ENCODE results near the gene VDAC1.
"Not testable (repeated sequence)": the region's sequence is repeated elsewhere in the genome, so short reads cannot be mapped to it uniquely, and the experiment has no call there.

VDAC1 gene

DNA sequence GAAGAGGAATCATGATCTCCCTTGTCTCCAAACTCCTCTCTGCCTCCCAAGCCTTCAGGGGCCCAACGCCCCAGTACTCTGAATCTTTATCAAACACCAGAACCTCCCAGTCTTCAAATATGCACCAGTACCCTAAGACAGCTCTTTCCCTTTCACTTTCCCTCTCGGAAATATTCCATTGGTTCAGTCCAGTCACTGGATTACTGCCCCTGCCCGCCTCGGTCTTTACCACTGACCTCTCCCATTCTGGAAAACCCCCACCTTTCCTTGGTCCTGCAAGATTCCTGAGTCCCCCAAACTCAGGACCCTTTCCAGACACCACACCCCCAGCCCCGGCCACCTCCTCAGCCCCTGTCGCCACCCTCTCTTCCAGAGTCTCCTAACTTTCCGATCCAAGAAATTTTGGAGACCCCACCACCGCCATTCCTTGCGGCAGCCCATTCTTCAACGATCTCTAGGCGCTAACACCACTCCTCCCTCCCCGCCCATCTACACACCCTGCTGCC lies 37.0 kb downstream of the VDAC1 start:
- DNase-seq (ENCODE audit: low read depth): no peak

DNA sequence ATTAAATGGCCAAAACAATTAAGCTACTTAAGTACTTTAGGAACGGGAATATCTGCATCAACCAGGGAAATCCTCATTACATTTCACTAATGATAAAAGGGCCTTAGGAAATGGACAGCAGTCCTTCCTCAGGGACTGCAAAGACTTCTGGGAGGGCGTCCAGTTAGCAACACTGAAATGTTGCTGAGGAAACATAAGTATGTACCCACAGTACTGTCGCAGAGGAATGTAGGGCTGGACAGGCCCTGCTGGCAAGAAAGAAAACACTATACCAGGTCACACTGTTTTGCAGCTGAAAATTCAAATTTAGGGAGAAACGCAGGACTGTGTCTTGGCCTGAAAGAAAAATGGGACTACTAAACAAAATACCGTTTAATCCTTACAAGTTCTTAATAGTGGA lies 37.7 kb downstream of the VDAC1 start:
- DNase-seq (ENCODE audit: low read depth): no peak

DNA sequence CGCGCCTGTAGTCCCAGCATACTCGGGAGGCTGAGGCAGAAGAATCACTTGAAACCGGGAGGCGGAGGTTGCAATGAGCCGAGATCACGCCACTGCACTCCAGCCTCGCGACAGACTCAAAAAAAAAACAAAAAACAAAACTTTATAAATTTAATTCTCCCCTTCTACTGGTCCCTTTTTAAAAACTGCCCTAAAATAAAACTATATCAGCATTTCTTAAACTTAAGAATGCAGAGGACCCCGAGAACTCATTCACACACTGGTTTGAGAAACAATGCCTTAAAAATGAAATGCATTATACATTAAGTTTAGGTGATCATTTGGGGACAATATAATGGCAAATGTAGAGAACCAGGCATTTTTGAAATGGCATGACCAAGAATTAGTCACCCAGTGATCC lies 38.7 kb downstream of the VDAC1 start:
- no peak for DNase-seq (ENCODE audit: low read depth)

DNA sequence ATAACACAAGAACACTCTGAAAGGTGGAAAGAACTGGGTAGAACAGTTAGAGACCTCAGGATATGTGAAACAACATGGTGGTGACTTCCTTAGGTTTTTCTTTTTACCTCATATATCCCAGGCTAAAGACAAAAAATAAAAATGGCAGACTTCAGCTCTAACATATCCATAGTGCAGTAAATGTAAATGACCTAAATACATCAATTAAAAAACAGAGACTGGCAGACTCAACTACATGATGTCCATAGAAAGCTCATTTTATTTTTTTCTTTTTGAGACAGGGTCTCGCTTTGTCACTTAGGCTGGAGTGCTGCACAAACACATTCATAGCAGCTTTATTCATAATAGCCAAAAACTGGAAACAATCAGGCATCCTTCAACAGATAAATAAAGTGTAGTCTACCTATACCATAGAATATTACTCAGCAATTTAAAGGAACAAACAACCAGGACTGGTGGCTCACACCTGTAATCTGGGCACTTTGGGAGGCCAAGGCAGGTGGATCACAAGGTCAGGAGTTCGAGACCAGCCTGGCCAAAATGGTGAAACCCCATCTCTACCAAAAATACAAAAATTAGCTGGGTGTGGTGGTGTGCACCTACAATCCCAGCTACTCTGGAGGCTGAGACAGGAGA lies 41.2 kb downstream of the VDAC1 start:
- DNase-seq (ENCODE audit: low read depth): no peak

DNA sequence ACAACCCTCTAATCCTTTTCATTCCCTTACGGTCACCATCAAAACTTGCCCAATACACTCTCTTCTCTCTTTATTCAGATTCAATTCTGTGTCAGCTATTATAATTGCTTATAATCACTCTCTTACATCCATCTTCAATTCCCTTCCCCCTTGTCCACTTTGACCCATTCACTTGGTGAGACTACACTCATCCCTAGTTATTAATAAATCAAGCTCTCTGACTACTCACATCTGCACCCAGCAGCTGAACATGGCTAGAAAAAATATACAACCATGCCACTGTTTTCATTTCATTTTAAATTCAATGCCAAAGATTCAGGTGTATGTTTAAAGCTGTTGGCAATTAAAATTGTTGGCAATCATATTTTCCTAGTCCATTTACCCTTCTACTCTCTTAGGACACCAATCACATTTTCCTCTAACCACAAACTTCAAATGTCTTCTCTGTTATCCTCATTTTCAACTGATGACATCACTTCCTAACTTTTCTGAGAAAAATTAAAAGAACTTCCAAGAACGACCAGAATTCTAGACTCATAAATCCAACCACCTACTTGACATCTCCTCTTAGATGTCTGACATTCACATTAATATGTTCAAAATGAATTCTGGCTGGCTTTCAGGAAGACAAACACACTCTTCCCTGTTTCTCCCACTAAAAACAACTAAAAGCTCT lies 41.8 kb downstream of the VDAC1 start:
- DNase-seq (ENCODE audit: low read depth): no peak

DNA sequence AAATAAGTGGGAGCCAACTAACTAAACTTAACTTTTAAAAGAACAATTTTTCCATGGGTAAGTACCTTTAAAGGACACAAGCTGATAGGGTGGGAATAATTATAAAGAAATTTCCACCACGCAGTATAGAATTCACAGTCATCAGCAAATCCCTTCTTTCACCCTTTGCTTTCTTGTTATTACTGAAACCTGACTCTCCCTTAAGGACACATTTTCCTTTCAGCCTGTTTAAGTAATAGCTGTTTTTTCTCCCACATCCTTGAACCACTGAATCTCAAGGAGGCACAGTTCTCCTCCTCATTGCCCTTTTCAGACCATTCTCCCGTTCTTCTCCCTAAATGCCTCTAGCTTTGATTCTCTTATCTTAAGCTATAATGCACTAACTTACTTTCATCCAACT lies 42.6 kb downstream of the VDAC1 start:
- no peak for DNase-seq (ENCODE audit: low read depth)

DNA sequence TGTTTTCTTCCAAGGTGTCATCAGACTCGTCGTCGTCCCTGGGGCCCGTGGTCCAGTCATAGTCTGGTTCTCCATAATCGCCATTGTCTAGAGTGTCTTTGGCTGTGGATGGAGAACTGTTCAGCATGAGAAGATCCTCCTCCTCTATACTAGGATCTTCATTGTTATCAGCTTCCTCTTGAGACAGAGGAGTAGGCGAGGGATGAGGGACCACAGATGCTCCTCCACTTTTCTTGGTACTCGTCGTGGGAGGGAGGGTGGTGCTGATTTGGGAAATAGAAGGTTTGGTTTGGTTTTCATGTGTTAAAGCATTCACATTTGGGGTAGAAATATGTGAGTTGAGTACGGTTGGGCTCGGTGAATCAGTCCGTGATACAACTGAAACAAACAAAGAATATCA lies 45.1 kb downstream of the VDAC1 start:
- DNase-seq (ENCODE audit: low read depth): no peak

DNA sequence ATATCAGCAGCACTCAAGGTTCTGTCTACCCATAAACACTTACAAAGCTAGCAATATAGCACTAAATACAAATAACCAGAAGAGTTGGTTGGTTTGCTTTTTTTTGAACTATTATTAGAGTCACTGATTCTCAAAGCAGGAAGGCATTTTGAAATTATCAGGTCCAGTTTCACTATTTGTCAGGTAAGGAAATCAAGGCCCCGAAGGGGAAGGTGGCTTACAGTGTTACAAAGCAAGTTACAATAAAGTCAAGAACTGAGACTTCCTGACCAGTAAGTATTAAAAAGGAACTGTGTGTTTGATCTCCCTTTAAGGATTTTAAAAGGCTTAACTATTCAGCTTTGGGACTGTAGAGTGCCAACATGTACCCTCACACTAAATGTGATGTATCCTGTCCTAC lies 47.2 kb downstream of the VDAC1 start:
- no peak for DNase-seq (ENCODE audit: low read depth)

DNA sequence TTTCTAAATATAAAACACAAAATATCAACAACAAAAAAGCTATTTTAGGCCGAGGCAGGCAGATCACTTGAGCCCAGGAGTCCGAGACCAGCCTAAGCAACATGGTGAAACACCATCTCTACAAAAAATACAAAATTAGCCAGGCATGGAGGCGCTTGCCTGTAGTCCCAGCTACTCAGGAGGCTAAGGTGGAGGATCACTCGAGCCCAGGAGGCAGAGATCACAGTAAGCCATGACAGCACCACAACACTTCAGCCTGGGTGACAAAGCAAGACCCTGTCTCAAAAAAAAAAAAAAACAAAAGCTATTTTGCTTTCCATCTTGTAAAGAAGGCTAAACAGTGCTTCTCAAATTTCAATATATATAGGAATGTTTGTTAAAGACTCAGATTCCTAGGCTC lies 47.7 kb downstream of the VDAC1 start:
- no peak for DNase-seq (ENCODE audit: low read depth)

DNA sequence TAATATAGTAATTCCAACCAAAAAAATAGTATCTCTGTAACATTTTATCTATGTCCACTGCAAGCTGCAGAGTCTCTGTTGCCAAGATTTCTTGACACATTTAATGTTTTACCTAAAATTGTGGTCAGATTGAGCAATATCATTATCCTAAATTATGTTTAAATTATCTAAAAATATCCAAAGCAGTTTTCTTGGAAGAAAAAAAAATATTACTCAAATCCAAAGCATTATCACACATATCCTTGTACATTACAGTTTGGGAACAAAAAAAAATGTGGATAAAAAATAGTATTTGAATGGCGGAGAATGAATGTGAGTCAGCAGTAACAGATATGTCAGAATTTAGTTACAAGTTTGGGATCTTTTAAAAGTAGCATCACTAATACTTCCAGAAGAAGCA lies 48.6 kb downstream of the VDAC1 start:
- not testable (repeated sequence) for DNase-seq (ENCODE audit: low read depth)

DNA sequence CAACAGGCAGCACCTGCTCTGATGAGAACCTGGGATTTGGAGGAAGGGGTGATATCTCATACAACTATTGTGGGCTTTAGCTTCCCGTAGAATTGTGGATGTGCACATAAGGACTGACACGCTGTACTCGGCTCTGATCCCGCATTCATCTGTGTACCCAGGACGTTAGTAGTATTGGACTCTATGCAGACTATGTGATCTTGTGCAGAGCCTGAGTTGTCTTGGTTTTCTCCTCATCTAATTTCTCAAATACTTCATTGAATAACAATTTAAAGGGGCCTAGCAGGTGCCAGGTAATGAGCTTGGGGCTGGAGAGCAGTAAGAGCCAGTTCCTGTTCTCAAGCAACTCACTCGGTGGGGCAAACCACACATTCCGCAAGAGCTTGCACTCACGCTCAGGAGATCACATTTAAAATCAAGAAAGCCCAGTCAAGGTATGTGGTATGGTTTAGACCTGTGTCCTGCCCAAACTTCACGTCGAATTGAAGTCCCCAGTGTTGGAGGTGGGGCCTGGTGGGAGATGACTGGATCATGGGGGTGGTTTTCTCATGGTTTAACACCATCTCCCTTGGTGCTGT lies 51.1 kb downstream of the VDAC1 start:
- no peak for DNase-seq (ENCODE audit: low read depth)

DNA sequence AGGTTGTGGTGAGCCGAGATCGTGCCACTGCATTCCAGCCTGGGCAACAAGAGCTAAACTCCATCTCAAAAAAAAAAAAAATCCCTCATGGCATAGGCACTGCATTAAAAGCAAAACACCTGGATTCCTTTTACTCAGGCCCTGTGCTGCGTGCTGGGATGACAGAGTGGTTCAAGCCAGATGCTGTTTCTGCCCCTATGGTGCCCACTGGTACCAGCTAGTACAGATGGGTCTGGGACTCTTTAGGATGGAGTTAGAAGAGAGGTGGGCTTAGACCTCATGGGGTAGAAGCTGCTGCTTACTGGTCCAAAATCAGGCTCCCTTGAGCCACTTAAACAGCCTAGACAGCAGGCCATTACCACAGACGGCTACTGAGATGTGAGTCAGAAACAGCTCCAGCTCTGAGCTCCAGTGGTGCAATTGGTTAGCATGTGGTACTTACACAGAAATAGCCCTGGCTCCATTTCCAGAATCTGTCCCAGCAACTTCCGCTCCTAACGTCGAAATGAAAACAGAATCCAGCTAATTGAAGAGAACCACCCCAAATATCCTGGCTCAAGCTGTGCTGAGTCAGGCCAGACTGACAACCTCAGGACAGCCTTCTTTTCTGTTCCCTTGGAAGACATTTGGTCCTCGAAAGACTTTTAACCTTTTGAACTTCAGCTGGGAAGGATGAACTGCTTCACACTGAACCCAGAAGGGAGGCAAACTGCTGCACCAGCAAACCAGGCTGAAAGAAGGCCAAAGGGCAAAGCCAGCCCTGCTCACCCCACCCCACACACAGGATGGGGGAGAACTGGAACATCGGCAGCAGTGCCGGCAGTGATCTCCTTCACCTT lies 51.8 kb downstream of the VDAC1 start:
- DNase-seq (ENCODE audit: low read depth): no peak

DNA sequence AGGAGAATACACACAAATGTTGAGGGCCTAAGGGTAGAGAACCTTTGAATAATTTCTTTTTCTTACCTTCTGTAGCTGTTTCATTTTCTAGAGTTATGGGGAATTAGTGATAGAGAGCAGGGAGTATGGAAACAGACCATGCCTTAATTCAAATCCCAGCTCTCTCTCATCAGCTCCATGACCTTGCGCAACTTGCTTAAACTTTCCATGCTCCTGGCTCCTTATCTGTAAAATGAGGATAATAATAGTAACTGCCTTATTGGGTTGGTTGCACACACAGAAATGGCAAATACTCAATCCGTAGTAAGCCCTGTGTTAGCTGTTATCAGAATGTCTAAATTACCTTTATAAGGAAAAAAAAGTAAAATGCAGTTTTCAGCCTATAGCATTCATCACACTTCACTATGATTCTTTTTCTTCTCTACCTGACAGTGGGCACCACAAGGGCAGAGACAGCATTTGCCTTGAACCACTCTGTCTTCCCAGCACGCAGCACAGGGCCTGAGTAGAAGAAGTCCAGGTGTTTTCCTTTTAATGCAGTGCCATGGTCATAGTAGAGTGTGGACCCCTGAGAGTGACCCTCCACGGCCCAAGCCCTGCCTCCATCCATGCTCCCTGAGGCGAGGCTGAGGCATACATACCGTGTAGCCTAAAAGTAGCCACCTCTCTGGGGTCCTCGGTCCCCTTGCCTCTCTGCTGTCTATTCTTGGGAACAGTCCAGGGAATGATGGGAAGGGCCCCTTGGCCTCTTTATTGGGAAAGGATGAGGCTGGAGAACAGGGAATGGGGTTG lies 53.8 kb downstream of the VDAC1 start:
- no peak for DNase-seq (ENCODE audit: low read depth)

DNA sequence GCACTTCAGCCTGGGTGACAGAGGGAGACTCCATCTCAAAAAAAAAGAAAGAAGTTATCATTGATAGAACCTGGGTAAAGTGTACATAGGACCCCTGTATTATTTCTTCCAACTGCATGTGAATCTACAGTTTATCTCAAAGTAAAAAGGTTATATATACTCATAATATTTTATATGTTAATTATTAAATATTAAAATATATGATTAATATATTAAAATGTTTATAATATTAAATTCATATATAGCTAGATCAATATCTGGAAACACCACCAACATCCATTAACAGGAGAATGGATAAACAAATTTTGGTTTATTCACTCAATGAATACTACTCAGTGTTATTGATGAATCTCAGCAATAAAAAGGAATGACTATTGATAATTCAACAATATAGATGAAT lies 56.1 kb downstream of the VDAC1 start:
- no peak for DNase-seq (ENCODE audit: low read depth)

DNA sequence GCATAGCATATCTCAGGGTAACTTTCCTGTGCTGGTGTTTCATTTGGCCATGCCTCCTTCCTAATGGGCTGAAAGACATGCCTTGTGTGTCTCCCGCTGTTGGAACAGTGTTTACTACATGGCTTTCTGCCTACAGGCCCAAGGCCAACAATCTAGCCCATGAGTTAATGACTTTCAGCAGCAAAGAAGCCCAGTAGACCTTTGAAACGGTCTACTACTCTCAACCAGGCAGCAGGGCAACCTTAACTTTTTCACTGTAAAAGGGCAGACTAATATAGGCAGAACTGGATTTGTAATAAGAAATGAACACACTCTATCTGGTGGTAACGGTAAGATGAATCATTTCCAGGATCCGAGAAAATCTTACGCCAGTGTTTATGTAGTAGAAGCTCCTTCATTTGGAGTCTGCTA lies 57.3 kb downstream of the VDAC1 start:
- no peak for DNase-seq (ENCODE audit: low read depth)

DNA sequence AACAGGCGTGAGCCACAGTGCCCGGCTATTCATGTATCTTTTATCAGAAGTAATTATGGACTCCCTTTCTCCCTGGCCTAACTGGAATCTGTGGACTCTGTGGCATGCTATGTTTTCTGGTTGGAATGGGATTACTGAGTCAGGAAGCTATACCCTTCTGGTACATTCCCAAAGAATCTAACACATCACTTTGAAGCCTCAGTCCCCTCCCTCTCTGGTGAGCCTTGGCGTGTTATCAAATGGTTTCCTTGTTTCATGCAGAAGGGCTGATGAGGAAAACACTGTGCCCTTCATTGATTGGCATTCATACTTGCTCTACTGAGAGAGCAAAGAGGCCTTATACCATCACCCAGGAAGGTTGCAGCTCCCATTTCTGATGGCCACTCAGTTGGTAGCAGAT lies 59.2 kb downstream of the VDAC1 start:
- DNase-seq (ENCODE audit: low read depth): no peak

DNA sequence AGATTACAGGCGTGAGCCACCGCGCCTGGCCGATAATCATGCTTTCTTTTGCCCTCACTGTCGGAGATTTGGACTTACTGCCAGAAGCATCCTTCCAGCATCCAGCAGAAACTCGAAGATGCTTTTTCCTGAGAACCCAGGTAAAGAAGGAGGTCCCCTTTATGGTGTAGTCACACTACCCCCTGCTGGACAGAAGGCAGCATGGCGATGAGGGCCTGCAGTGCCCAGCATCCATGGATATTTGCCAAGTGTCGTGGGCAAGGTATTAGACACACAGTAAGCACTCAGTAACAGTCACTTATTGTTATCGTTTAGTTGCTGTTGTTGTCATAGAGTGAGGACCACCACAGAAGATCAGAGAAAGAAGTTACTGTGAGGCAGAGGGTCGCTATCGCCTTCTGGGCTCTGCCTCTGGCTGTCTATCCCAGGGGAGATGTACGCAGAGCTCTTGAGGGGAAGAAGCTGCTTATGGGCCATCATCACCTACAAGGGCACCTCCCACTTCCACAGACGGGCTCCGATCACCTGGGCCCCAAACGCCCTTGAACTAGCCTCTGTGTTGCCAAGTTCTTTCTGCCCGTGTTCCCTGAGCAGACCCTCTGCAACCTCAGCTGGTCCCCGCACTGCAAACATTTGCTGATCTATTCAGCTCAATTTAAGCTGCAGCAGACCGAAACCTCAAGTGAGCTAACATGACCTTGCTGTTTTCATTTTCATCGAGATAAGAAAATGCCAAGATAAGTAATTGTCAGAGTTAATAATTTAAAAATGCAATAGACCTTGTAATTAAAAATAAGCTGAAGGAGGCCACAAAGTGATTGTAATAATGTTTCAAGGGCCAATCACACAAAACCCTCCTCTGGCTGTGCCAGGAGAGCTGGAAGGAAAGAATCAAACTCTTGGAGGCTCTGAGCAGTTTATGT lies 60.3 kb downstream of the VDAC1 start:
- DNase-seq (ENCODE audit: low read depth): no peak

DNA sequence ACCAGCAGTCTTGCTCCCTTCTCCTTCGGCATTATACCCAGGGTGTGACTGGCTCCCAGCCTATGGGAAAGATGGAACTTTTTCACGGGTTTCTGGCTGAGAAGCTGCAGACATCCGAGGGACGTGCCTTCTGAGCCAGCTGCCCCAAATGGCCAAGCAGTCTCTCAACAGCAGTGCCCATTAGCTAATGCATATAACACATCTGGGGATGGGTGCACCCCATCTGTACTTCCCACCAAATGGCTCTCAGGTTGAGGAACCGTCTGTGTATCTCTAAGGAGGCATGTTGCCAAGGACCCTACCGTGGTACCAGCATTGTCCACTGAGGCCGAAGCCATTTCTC lies 61.3 kb downstream of the VDAC1 start:
- no peak for DNase-seq (ENCODE audit: low read depth)

DNA sequence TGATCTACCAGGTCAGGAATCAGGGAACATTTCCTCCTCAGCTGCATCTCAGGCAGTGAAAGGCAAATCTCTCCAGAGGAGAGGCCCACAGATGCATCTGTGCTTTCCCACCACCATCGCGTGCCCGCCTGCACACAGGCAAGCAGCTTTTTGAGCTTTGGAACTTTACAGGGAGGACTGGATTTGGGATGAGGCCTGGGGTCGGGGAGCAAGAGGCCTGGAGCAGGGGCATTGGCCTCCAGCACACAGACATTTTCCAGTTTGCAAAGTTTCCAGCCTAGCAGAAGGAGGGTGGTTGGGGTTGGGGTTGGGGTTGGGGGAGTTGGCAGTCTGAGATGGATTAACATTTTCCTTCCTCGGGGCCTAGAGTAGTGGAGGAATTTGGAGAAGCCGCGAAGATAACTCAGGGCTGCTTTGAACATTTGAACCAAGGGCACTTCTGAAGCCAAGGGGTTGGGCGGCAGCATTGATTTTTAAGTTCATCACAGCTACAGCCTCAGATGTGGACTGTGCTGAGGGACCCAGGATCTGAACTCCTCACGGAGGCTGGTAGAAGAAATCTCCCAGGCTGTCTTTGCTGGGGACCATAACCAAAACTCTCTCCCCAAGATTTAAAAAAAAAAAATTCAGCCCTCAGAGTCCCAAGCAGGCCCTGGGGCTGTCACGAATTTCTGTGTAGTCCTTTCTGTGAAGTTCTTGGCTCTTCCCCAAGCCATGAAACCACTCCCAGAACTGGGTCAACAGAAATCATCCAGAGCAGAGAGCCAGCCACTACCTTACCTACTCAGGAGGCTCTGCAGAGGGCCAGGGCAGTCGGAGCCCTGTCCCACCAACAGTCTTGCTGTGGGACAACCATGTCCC lies 61.9 kb downstream of the VDAC1 start:
- DNase-seq (ENCODE audit: low read depth): no peak
